Pancreas (tissue), 10 donors: Measurements from ENCODE around the gene CLDN24. TPM values are rescaled to one million over a fixed set of nuclear protein-coding genes. Genes with fewer than 3 reads are reported as not detected.

ENCODE experiments used
- ATAC-seq, 4 donors: fragments of 200-7000 bp; cut with Tn5 transposase; one replicate each; pipeline versions ENCODE4 v1.8.0 to v1.9.1; 2020; ENCODE audit warnings: mild to moderate bottlenecking in 4 of 4, moderate library complexity in 4 of 4
- DNase-seq, 6 donors: peaks; one replicate each; pipeline ENCODE4 v3.0.0-alpha.2; 2020
- FAIRE-seq: peaks from 2 replicates; lab custom pipeline; 2012; peaks lifted over from hg19 to GRCh38; lab: Jason Lieb, UNC
- H3K27ac ChIP-seq, 4 donors: fragments of 200-600 bp; sonication (generic); 1 replicate in 3 of 4; 2 replicates in 1 of 4; pipeline versions ENCODE4 v1.5.0 to v1.8.0; 2020
- H3K27me3 ChIP-seq, 4 donors: fragments of 200-600 bp; one replicate each; pipeline ENCODE4 v1.8.0; 2021
- H3K36me3 ChIP-seq, 3 donors: fragments of 200-600 bp; sonication (generic) in 1 of 3; one replicate each; pipeline versions ENCODE4 v1.5.0 to v1.8.0; 2020 to 2021
- H3K4me1 ChIP-seq, 3 donors: fragments of 200-600 bp; one replicate each; pipeline ENCODE4 v1.8.0; 2021
- H3K4me3 ChIP-seq, 4 donors: fragments of 200-600 bp; sonication (generic) in 2 of 4; one replicate each; pipeline versions ENCODE4 v1.5.0 to v1.8.0; 2020 to 2021
- H3K9me3 ChIP-seq, 4 donors: fragments of 200-600 bp; one replicate each; pipeline ENCODE4 v1.8.0; 2021
- CTCF ChIP-seq, 4 donors: fragments of 200-600 bp; sonication (generic) in 3 of 4; IDR thresholded peaks; one replicate each; pipeline versions ENCODE4 v1.5.0 to v1.8.0; 2021; ENCODE audit warnings: antibody characterized with exemption in 4 of 4
- WGBS, 2 donors: extraction: QIAGEN DNeasy Blood & Tissue Kit; methylation state at CpG; one replicate each; pipeline ENCODE4 v1.1.7; 2013; 5-methylcytosine and 5-hydroxymethylcytosine counted together
- intact Hi-C, 3 donors: fragments of 100-400 bp; cut with DNase I; formaldehyde crosslinking; loops; one replicate each; pipeline versions ENCODE4 v1.11.1 to v1.14.2; 2022
- polyA plus RNA-seq, 2 donors: library from polyadenylated mRNA; stranded (reverse); fragments of 200-250 nt; gene quantifications; one replicate each; pipeline ENCODE4 v1.2.3, GENCODE V29; 2013
- total RNA-seq, 6 donors: library from RNA; stranded (reverse); fragmentation: NEBNext Ultra II Directional in 4 of 6; extraction: Animal tissue kit (Norgen Biotek cat#: 25700) in 4 of 6; gene quantifications; one replicate each; pipeline versions ENCODE4 v1.2.1 to v1.2.4, GENCODE V29; 2021 to 2023
- donor health status: healthy with polysubstance abuse.
- donor health status: DM: no; HTN: no; CAD: no; lungs with moderate emphysema.
- donor health status: DM: no; HTN: no; CAD: no.
- donor health status: control.
- donor health status: control.
- donor health status: Bipolar disorder and iron deficiency.
- donor health status: DM: yes; HTN: yes; CAD: no.
- donor health status: DM: no; HTN: no; CAD: no.
- donor health status: DM: no; HTN: no; CAD: no.
- donor health status: DM: yes; HTN: yes; CAD: no.

The CLDN24 gene
- total and polyA plus RNA-seq, 8 donors, result not detected

GRCh38 chr4:183348136-183348535, 25.9 kb upstream of the CLDN24 start:
- H3K36me3 ChIP-seq, result no peaks in the 10 kb centered on the region
- no peak overlapping the region for H3K27ac ChIP-seq
- no peak for TF ChIP-seq CTCF (IDR thresholded peaks at IDR 0.05)
- intact Hi-C loops, result no loop called here
- no peak overlapping the region for H3K4me3 ChIP-seq
- H3K4me1 ChIP-seq, result no peaks in the 10 kb centered on the region
- H3K9me3 ChIP-seq, result no peaks in the 10 kb centered on the region
- DNase-seq (no peak), FAIRE-seq (no peak), ATAC-seq (no peak)
- 82 to 87% methylated on average over 12 of the region's 12 CpGs for WGBS, 2 donors
- H3K27me3 ChIP-seq, result no peaks in the 10 kb centered on the region

- intact Hi-C loops, result no loop called here
- H3K27me3 ChIP-seq, result no peaks in the 10 kb centered on the region
- no peak overlapping the region for H3K4me3 ChIP-seq
- H3K9me3 ChIP-seq, result no peaks in the 10 kb centered on the region
- FAIRE-seq (no peak), DNase-seq (no peak), ATAC-seq (no peak)
- H3K27ac ChIP-seq, result no peak overlapping the region
- H3K4me1 ChIP-seq, result no peaks in the 10 kb centered on the region
- WGBS, 2 donors, result 76 to 81% methylated on average over 4 of the region's 4 CpGs
- H3K36me3 ChIP-seq, result no peaks in the 10 kb centered on the region
- TF ChIP-seq CTCF (IDR thresholded peaks at IDR 0.05), result no peak
Measured at GRCh38 chr4:183347566-183347965, 25.3 kb upstream of the CLDN24 start.

GRCh38 chr4:183347146-183347545, 24.9 kb upstream of the CLDN24 start:
- H3K4me3 ChIP-seq, result no peak overlapping the region
- H3K4me1 ChIP-seq, result no peaks in the 10 kb centered on the region
- no peak overlapping the region for H3K27ac ChIP-seq
- ATAC-seq (no peak), DNase-seq (no peak), FAIRE-seq (no peak)
- no peaks in the 10 kb centered on the region for H3K36me3 ChIP-seq
- no peaks in the 10 kb centered on the region for H3K9me3 ChIP-seq
- no peaks in the 10 kb centered on the region for H3K27me3 ChIP-seq
- TF ChIP-seq CTCF (IDR thresholded peaks at IDR 0.05), result no peak
- intact Hi-C loops, result no loop called here
- WGBS, 2 donors, result 80 to 82% methylated on average over 8 of the region's 8 CpGs

GRCh38 chr4:183345261-183345660, 23.0 kb upstream of the CLDN24 start:
- H3K27me3 ChIP-seq, result no peaks in the 10 kb centered on the region
- H3K4me3 ChIP-seq, result no peak overlapping the region
- TF ChIP-seq CTCF (IDR thresholded peaks at IDR 0.05), result no peak
- no peak for DNase-seq
- FAIRE-seq, result no peak
- H3K27ac ChIP-seq, result no peak overlapping the region
- ATAC-seq, result no peak
- intact Hi-C loops, result no loop called here
- no peaks in the 10 kb centered on the region for H3K36me3 ChIP-seq
- WGBS, 2 donors, result 90% methylated on average over 4 of the region's 4 CpGs
- H3K4me1 ChIP-seq, result no peaks in the 10 kb centered on the region
- no peaks in the 10 kb centered on the region for H3K9me3 ChIP-seq

GRCh38 chr4:183344523-183345255, 22.5 kb upstream of the CLDN24 start:
- FAIRE-seq, result no peak
- no peak for DNase-seq
- ATAC-seq, result no peak
- TF ChIP-seq CTCF (IDR thresholded peaks at IDR 0.05), result no peak
- H3K27ac ChIP-seq, result no peak overlapping the region
- H3K27me3 ChIP-seq, result no peaks in the 10 kb centered on the region
- no peak overlapping the region for H3K4me3 ChIP-seq
- no peaks in the 10 kb centered on the region for H3K4me1 ChIP-seq
- no peaks in the 10 kb centered on the region for H3K36me3 ChIP-seq
- 89 to 91% methylated on average over 15 of the region's 15 CpGs for WGBS, 2 donors
- no peaks in the 10 kb centered on the region for H3K9me3 ChIP-seq
- intact Hi-C loops, result no loop called here
